ENCODE data around the gene TUBGCP3.
"Not testable (repeated sequence)": the region's sequence is repeated elsewhere in the genome, so short reads cannot be mapped to it uniquely, and the experiment has no call there.

The TUBGCP3 gene

GRCh38 chr13:112525356-112525945 lies 62.5 kb downstream of the TUBGCP3 start:
- DNase-seq, result no peak

- DNase-seq, result no peak
Measured at GRCh38 chr13:112522578-112522977, 65.4 kb downstream of the TUBGCP3 start.

DNA sequence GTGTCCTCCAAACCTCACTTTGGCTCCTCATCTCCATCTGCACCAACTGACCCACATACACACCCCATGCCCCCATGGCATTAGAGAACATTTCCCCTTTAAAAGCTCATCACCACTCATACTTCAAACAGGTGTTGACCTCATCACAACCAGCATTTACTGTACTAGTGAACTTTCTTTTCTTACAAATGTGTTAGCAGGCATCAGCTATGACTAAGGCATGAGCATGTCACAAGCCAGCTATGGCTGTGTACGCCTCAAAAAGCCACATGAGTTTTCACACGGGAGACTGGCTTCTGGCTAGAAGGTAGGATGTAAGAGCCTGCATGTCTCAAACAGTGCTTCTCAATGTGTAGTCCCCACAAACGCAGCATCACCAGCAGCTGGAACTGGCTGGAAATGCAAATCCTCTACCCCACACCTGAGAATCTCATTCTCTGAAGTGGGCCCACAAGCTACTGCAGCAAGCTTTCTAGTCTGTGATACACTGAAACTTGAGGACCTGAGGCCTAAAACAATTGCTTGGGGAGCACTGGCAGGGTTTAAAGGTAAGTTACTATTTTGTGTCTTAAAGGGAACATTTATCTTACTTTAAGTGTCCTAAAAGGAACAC lies 66.8 kb downstream of the TUBGCP3 start:
- DNase-seq, result no peak

GRCh38 chr13:112519517-112520060 lies 68.4 kb downstream of the TUBGCP3 start:
- peak in 1 of 2 experiments; percentile 28 for DNase-seq

GRCh38 chr13:112516218-112516617 lies 71.7 kb downstream of the TUBGCP3 start:
- no peak for DNase-seq

- no peak for DNase-seq
Measured at GRCh38 chr13:112513761-112514160, 74.2 kb downstream of the TUBGCP3 start.

- no peak for DNase-seq
Measured at GRCh38 chr13:112510987-112511685, 76.8 kb downstream of the TUBGCP3 start.

- DNase-seq, result peak; percentile 12 to 76
Measured at GRCh38 chr13:112510002-112510780, 77.8 kb downstream of the TUBGCP3 start.

GRCh38 chr13:112509190-112509589 lies 78.8 kb downstream of the TUBGCP3 start:
- no peak for DNase-seq

DNA sequence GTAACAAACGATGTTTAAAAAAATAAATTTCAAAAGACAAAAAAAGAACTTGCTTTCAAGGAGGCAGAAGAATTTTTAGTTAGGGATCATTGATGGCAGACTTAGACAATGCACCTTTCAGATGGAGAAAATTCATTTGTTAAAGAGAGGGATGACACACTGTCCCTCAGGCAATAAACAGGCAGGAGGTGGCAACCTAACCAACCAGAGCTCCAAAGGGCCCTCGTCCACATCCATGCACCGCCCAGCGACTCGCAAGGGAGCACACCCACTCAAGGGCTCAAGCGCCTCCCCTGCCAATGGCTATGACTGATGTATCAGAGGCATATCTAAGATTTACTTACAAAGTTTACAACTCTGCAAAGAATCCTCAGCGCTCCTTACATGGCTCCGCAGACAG lies 81.9 kb downstream of the TUBGCP3 start:
- DNase-seq, result no peak

GRCh38 chr13:112496166-112496565 lies 91.8 kb downstream of the TUBGCP3 start:
- no peak for DNase-seq

GRCh38 chr13:112495465-112495864 lies 92.5 kb downstream of the TUBGCP3 start:
- DNase-seq, result no peak

DNA sequence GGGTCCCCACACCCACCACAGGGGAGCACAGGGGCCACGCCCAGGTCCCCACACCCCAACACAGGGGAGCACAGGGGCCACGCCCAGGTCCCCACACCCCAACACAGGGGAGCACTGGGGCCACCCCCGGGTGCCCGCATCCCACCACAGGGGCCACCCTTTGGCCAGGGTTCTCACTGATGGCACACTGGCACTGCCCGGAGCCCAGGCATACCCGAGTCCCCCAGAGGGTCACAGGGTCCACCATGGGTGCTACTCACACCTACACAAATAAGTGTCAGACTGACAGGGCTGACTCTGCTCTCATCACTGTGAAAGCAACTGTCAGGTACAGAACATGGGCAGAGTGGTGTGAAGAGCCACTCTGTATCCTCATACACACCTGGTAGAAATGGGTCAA lies 98.8 kb downstream of the TUBGCP3 start:
- DNase-seq, result no peak

- not testable (repeated sequence) for DNase-seq
Measured at GRCh38 chr13:112488343-112489050, 99.5 kb downstream of the TUBGCP3 start.

DNA sequence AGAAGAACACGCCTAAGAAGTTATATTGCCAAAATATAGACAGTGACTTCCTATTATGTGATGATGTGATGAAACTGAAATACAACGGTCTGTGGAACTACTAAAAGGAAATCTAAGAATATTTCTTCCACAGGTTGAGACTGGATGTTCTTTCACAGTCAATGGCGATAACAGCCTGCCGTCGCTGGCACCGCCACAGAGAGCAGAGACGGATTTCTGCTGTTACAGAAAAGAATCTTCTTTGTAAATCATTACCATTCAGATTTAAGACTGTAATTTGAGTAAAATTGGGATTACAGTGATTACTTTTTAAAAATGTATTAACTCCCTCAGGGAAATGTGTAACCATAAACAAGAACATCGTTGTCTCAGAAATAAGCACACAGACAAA lies 100.8 kb downstream of the TUBGCP3 start:
- no peak for DNase-seq

DNA sequence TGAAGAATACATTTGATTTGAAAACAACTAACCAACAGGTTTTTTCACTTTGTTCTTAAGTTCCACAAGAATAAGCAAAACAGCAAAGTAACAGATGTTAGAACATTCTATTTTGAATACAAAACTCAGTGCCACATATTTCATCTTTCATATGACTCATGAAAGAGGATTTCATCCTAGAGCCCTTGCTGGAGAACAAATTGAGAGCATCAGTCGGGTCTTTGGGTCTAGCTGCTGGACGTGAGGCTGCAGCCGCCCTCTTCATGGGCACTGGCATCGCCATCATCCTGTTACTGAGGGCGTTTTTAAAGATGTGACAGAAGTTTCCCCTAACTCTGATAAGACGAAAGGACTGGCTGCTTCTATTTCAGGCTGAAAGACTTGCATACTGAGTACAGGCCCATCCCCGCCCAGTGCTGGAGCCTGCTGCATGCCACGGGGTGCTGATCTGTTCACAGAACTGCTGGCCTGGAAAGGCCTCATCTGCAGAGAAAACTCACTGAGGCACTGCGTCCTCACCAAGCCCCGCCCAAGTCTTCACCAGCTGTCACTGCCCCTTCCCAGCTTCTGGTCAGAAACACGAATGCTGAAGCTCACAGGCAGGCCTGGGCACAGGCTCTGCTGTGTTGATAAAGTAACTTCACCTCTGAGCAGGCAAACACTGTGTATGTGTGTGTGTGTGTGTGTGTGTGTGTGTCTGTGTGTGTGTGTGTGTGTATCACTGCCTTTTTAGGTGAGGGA lies 101.4 kb downstream of the TUBGCP3 start:
- no peak for DNase-seq

GRCh38 chr13:112485814-112486213 lies 102.1 kb downstream of the TUBGCP3 start:
- not testable (repeated sequence) for DNase-seq

DNA sequence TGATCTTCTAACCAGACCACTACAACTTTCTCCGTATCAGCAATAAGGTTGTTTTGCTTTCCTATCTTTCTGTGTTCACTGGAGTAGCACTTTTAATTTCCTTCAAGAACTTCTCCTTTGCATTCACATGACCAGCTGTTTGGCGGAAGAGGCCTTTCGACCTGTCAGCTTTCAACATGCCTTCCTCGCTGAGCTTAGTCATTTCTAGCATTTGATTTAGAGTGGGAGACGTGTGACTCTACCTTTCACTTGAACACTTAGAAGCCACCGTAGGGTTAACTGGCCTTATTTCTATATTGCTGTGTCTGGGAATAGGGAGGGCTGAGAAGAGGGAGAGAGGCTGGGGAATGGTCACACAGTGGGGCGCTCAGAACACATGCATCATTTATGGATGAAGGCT lies 104.7 kb downstream of the TUBGCP3 start:
- no peak for DNase-seq

DNA sequence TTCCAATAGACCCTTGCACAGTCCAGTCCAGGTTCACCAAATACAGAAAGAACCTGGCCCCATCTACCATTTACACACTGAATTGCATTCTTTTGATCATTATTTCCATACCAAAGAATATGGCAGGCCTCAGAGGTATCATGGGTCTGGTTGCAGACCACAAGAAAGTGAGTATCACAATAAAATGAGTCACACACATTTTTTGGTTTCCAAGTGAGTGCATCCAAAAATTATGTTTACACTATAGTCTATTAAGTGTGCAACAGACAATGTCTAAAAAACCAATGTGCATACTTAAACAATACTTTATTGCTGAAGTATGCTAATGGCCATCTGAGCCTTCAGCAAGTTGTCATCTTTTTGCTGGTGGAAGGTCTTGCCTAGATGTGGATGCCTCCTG lies 106.5 kb downstream of the TUBGCP3 start:
- DNase-seq, result no peak

DNA sequence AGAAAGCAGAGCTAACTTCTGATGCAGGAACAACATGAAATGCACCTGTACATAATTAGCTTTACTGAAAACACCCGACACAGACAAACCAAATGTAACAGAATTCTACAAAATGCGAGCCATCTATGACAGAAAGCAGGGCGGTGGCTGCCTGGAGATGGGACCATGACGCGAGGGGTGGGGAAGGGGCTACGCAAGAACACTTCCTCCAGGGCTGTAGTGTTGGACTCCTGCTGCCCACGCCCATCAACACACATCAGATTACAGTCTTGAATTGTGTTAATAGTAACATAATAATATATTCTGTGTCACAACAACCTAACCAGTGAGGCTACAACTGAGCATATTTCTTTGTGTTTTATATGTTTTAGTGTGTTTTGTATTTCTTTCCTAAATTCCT lies 108.6 kb downstream of the TUBGCP3 start:
- DNase-seq, result no peak

GRCh38 chr13:112477070-112477619 lies 110.8 kb downstream of the TUBGCP3 start:
- no peak for DNase-seq

- no peak for DNase-seq
Measured at GRCh38 chr13:112475889-112476288, 112.1 kb downstream of the TUBGCP3 start.

All from NCI-H524 (cell line).